Subcutaneous abdominal adipose tissue (tissue), 5 donors: ENCODE data around the gene CENPO.

Experiments used
- H3K27ac ChIP-seq: one replicate; pipeline ENCODE4 v1.7.0; 2013; ENCODE audit warnings: low read depth, mild to moderate bottlenecking, inconsistent platforms, low read length, moderate library complexity
- H3K27me3 ChIP-seq, 5 donors: one replicate each; pipeline ENCODE4 v1.7.0; 2013; ENCODE audit warnings: low read length in 5 of 5, inconsistent platforms in 1 of 5; ENCODE audit not compliant: control insufficient read depth in 5 of 5, insufficient read depth in 4 of 5
- H3K36me3 ChIP-seq, 5 donors: one replicate each; pipeline ENCODE4 v1.7.0; 2013; ENCODE audit warnings: low read length in 5 of 5; ENCODE audit not compliant: control insufficient read depth in 5 of 5, insufficient read depth in 5 of 5
- H3K4me1 ChIP-seq, 5 donors: one replicate each; pipeline ENCODE4 v1.7.0; 2013; ENCODE audit warnings: low read length in 5 of 5, mild to moderate bottlenecking in 3 of 5, moderate library complexity in 1 of 5; ENCODE audit not compliant: control insufficient read depth in 5 of 5, insufficient read depth in 5 of 5
- H3K4me3 ChIP-seq, 5 donors: one replicate each; pipeline ENCODE4 v1.7.0; 2013; ENCODE audit warnings: low read length in 5 of 5, low read depth in 1 of 5
- H3K9ac ChIP-seq, 5 donors: one replicate each; pipeline ENCODE4 v1.7.0; 2013; ENCODE audit warnings: low read length in 5 of 5, mild to moderate bottlenecking in 4 of 5, moderate library complexity in 3 of 5
- H3K9me3 ChIP-seq, 5 donors: one replicate each; pipeline ENCODE4 v1.7.0; 2013; ENCODE audit warnings: low read length in 5 of 5; ENCODE audit not compliant: control insufficient read depth in 5 of 5
- donor health status: healthy.
- donor health status: healthy.
- donor health status: healthy.
- donor health status: healthy.
- donor health status: healthy.

Gene CENPO

GRCh38 chr2:24762518-24762917 is 30.7 kb upstream of the CENPO start:
- Histone ChIP-seq H3K9ac (no peak overlapping the region), H3K27ac (no peak overlapping the region), H3K4me1 (peaks cover 0 to 3% (median 0%) of the 10 kb centered on the region in 5 donors), H3K4me3 (no peak overlapping the region), H3K9me3 (no peaks in the 10 kb centered on the region), H3K27me3 (no peaks in the 10 kb centered on the region), H3K36me3 (peaks cover 21 to 56% (median 37%) of the 10 kb centered on the region in 5 donors)

- Histone ChIP-seq H3K9ac (no peak overlapping the region), H3K27ac (no peak overlapping the region), H3K36me3 (peaks cover 21 to 45% (median 34%) of the 10 kb centered on the region in 5 donors), H3K4me1 (peaks cover 0 to 7% (median 4%) of the 10 kb centered on the region in 5 donors), H3K4me3 (no peak overlapping the region), H3K27me3 (no peaks in the 10 kb centered on the region), H3K9me3 (no peaks in the 10 kb centered on the region)
These were observed 29.4 kb upstream of the CENPO start for GRCh38 chr2:24763843-24764242.

- Histone ChIP-seq H3K27ac (no peak overlapping the region), H3K4me1 (peaks cover 0 to 7% (median 4%) of the 10 kb centered on the region in 5 donors), H3K9me3 (no peaks in the 10 kb centered on the region), H3K4me3 (no peak overlapping the region), H3K36me3 (peaks cover 22 to 45% (median 35%) of the 10 kb centered on the region in 5 donors), H3K27me3 (no peaks in the 10 kb centered on the region), H3K9ac (no peak overlapping the region)
These were observed 26.6 kb upstream of the CENPO start for GRCh38 chr2:24766609-24767008.

- H3K36me3 ChIP-seq, result peaks cover 13 to 32% (median 21%) of the 10 kb centered on the region in 5 donors
- no peaks in the 10 kb centered on the region for H3K27me3 ChIP-seq
- H3K27ac ChIP-seq, result no peak overlapping the region
- peaks cover 0 to 7% (median 4%) of the 10 kb centered on the region in 5 donors for H3K4me1 ChIP-seq
- no peak overlapping the region for H3K9ac ChIP-seq
- no peak overlapping the region for H3K4me3 ChIP-seq
- no peaks in the 10 kb centered on the region for H3K9me3 ChIP-seq
These were observed 25.2 kb upstream of the CENPO start for GRCh38 chr2:24768013-24768412.

- Histone ChIP-seq H3K36me3 (peaks cover 13 to 30% (median 20%) of the 10 kb centered on the region in 5 donors), H3K27ac (no peak overlapping the region), H3K9me3 (no peaks in the 10 kb centered on the region), H3K9ac (no peak overlapping the region), H3K4me3 (no peak overlapping the region), H3K4me1 (peaks cover 0 to 7% (median 4%) of the 10 kb centered on the region in 5 donors), H3K27me3 (no peaks in the 10 kb centered on the region)
These were observed 24.6 kb upstream of the CENPO start for GRCh38 chr2:24768601-24769000.

- Histone ChIP-seq H3K9ac (no peak overlapping the region), H3K36me3 (peaks cover 8 to 16% (median 10%) of the 10 kb centered on the region in 5 donors)
These were observed 22.2 kb upstream of the CENPO start for GRCh38 chr2:24771061-24771460.

GRCh38 chr2:24771764-24772586 is 21.2 kb upstream of the CENPO start:
- Histone ChIP-seq H3K9ac (no peak overlapping the region), H3K27ac (no peak overlapping the region), H3K4me1 (peaks cover 0 to 4% (median 4%) of the 10 kb centered on the region in 5 donors), H3K27me3 (no peaks in the 10 kb centered on the region), H3K4me3 (no peak overlapping the region), H3K36me3 (peaks cover 8 to 14% (median 9%) of the 10 kb centered on the region in 5 donors), H3K9me3 (no peaks in the 10 kb centered on the region)

More at GRCh38 chr2:24771061-24771460, 22.2 kb upstream of the CENPO start:
- Histone ChIP-seq H3K4me3 (no peak overlapping the region), H3K27ac (no peak overlapping the region), H3K9me3 (no peaks in the 10 kb centered on the region), H3K27me3 (no peaks in the 10 kb centered on the region), H3K4me1 (peaks cover 0 to 4% (median 4%) of the 10 kb centered on the region in 5 donors)

- H3K9me3 ChIP-seq, result no peaks in the 10 kb centered on the region
- H3K4me1 ChIP-seq, result peaks cover 0 to 5% (median 0%) of the 10 kb centered on the region in 5 donors
- H3K36me3 ChIP-seq, result peaks cover 4 to 9% (median 8%) of the 10 kb centered on the region in 5 donors
- no peak overlapping the region for H3K27ac ChIP-seq
- H3K9ac ChIP-seq, result no peak overlapping the region
- no peak overlapping the region for H3K4me3 ChIP-seq
- H3K27me3 ChIP-seq, result no peaks in the 10 kb centered on the region
These were observed 18.9 kb upstream of the CENPO start for GRCh38 chr2:24774373-24774772.

GRCh38 chr2:24779116-24779515 is 14.1 kb upstream of the CENPO start:
- no peaks in the 10 kb centered on the region for H3K9me3 ChIP-seq
- no peak overlapping the region for H3K4me3 ChIP-seq
- H3K27me3 ChIP-seq, result peaks cover 0 to 3% (median 0%) of the 10 kb centered on the region in 5 donors
- H3K27ac ChIP-seq, result no peak overlapping the region
- H3K9ac ChIP-seq, result no peak overlapping the region
- H3K4me1 ChIP-seq, result peaks cover 0 to 5% (median 0%) of the 10 kb centered on the region in 5 donors
- H3K36me3 ChIP-seq, result no peaks in the 10 kb centered on the region

GRCh38 chr2:24783641-24784040 is 9.6 kb upstream of the CENPO start:
- Histone ChIP-seq H3K9me3 (no peaks in the 10 kb centered on the region), H3K27me3 (peaks cover 0 to 3% (median 0%) of the 10 kb centered on the region in 5 donors), H3K36me3 (no peaks in the 10 kb centered on the region), H3K4me1 (peaks cover 0 to 5% (median 3%) of the 10 kb centered on the region in 5 donors), H3K4me3 (no peak overlapping the region), H3K9ac (no peak overlapping the region), H3K27ac (no peak overlapping the region)
